ENCODE data around the gene TMEM131L.
A peak's percentile ranks its signal among the peaks of the same experiment; 100 is the strongest.
"Not testable (repeated sequence)": the region's sequence is repeated elsewhere in the genome, so short reads cannot be mapped to it uniquely, and the experiment has no call there.

The TMEM131L gene

GRCh38 chr4:153546280-153546679 is 80.1 kb downstream of the TMEM131L start:
- no peak for DNase-seq

- DNase-seq, result no peak
Measured at GRCh38 chr4:153547520-153547919, 81.4 kb downstream of the TMEM131L start.

- not testable (repeated sequence) for DNase-seq
Measured at GRCh38 chr4:153548907-153549306, 82.7 kb downstream of the TMEM131L start.

- DNase-seq, result peak in 1 of 4 experiments; percentile 10
Measured at GRCh38 chr4:153549405-153549804, 83.2 kb downstream of the TMEM131L start.

- no peak for DNase-seq
Measured at GRCh38 chr4:153553155-153553818, 87.1 kb downstream of the TMEM131L start.

GRCh38 chr4:153553819-153554170 is 87.6 kb downstream of the TMEM131L start:
- no peak for DNase-seq

GRCh38 chr4:153555730-153556434 is 89.7 kb downstream of the TMEM131L start:
- no peak for DNase-seq

- DNase-seq, result no peak
Measured at GRCh38 chr4:153556435-153556815, 90.3 kb downstream of the TMEM131L start.

- DNase-seq, result peak in 2 of 4 experiments; percentile 21 to 32
Measured at GRCh38 chr4:153560908-153561307, 94.7 kb downstream of the TMEM131L start.

- no peak for DNase-seq
Measured at GRCh38 chr4:153564630-153565525, 98.7 kb downstream of the TMEM131L start.

GRCh38 chr4:153566631-153567150 is 100.5 kb downstream of the TMEM131L start:
- no peak for DNase-seq

- not testable (repeated sequence) for DNase-seq
Measured at GRCh38 chr4:153567660-153568059, 101.5 kb downstream of the TMEM131L start.

- peak in 1 of 4 experiments; percentile 16 for DNase-seq
Measured at GRCh38 chr4:153570228-153570973, 104.2 kb downstream of the TMEM131L start.

GRCh38 chr4:153571006-153571545 is 104.9 kb downstream of the TMEM131L start:
- no peak for DNase-seq

- no peak for DNase-seq
Measured at GRCh38 chr4:153572609-153573008, 106.4 kb downstream of the TMEM131L start.

- DNase-seq, result no peak
Measured at GRCh38 chr4:153573221-153573620, 107.1 kb downstream of the TMEM131L start.

GRCh38 chr4:153573881-153574802 is 108.0 kb downstream of the TMEM131L start:
- DNase-seq, result peak; percentile 58 to 81 (median 73)

- no peak for DNase-seq
Measured at GRCh38 chr4:153576443-153576774, 110.2 kb downstream of the TMEM131L start.

GRCh38 chr4:153577053-153577452 is 110.9 kb downstream of the TMEM131L start:
- DNase-seq, result no peak

GRCh38 chr4:153579410-153579809 is 113.2 kb downstream of the TMEM131L start:
- no peak for DNase-seq

GRCh38 chr4:153579872-153580271 is 113.7 kb downstream of the TMEM131L start:
- no peak for DNase-seq

All from suppressor macrophage (primary cell).